GM21381 (cell line): ENCODE measurements around the gene TCL1A.
"Not testable (repeated sequence)": the region's sequence is repeated elsewhere in the genome, so short reads cannot be mapped to it uniquely, and the experiment has no call there.

Experiments used
- ATAC-seq: cut with Tn5 transposase; IDR thresholded peaks from one replicate; pipeline ENCODE4 v1.9.1; 2021; ENCODE audit warnings: mild to moderate bottlenecking, moderate library complexity; ENCODE audit not compliant: unreplicated experiment

Gene TCL1A, protein sequence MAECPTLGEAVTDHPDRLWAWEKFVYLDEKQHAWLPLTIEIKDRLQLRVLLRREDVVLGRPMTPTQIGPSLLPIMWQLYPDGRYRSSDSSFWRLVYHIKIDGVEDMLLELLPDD

DNA sequence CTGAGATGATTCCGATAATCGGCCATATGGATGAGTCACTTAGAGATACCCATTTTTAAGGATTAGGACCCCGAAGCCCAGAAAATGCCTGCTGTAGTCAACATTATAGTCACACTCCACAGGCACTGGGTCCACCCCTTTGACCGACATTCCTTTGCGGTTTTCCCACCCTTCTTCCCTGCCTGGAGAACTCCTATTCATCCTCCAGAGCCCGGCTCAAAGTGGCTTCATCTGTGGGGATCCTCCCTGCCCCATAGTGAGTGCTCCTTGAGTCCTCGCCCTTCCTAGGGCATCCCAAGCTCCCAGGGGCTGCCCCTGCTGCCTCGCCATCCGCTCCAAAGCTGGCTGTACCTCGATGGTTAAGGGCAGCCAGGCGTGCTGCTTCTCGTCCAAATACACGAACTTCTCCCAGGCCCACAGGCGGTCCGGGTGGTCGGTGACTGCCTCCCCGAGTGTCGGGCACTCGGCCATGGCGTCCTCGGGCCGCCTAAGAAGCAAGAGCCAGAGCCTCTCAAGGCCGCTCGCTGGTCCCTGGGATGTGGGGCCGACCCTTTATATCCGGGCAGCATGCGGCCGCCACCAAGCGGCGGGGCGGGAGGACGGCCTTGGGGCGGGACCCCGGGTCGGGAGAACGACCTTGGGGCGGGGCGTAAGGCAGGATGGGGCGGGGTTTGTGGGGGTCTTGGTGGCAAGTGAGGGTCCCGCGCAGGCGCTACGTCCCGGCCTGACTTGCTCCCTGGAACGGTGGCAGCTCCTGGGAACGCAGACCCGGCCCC lies at the start of gene TCL1A:
Gene TCL1A (minus strand): TSS at position 530 of the 776 bp plus-strand sequence. CDS start 59 bp downstream, at position 471.
- ATAC-seq: peak; percentile 75

DNA sequence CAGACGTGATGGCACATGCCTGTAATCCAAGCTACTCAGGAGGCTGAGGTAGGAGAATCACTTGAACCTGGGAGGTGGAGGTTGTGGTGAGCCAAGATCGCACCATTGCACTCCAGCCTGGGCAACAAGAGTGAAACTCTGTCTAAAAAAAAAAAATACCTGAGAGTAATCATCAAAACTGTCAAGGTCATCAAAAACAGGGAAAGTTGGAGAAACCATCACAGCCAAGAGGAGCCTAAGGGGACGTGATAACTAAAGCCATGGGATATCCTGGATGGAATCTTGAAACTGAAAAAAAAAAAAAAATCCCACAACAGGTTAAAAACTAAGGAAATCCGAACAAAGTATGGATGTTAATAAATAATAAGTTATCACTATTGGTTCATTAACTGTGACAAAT lies 49.1 kb upstream of the TCL1A start:
- ATAC-seq: not testable (repeated sequence)

DNA sequence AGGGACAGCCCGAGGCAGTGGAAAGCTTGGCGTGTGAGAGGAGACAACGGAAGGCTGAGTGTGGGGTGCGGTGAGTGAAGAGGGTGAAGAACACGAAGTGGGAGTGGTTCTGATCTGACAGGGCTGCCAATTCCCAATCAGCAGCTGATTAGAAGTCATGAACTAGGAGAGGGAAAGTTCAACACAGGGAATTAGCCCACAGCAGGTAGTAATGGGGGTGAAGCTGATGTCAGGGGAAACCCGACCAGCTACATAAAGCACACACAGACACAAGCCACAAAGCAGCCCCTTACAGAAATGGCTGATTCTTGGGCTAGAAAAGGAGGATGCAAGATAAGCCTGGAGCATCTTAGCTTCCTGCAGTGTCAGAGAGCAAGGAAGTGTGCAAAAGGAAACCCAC lies 47.5 kb upstream of the TCL1A start:
- no peak for ATAC-seq

DNA sequence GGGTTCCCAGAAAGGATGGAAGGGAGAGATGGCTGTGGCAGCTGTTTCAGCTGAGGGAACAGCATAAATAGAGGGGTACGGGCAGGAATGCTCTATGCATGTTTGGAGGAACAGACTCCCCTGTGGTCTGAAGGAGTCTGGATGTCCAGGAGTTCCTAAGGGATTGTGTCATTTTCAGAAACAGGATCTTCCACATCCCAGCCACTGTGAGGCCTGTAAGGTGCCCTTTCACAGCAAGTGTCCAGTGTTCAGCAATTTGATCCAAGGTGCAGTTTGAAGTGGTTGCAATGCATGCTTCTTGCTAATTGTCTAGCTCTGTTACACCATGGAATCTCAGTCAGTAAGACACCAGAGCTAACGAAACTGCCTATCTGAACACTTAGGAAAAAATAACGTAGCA lies 46.7 kb upstream of the TCL1A start:
- ATAC-seq: no peak

DNA sequence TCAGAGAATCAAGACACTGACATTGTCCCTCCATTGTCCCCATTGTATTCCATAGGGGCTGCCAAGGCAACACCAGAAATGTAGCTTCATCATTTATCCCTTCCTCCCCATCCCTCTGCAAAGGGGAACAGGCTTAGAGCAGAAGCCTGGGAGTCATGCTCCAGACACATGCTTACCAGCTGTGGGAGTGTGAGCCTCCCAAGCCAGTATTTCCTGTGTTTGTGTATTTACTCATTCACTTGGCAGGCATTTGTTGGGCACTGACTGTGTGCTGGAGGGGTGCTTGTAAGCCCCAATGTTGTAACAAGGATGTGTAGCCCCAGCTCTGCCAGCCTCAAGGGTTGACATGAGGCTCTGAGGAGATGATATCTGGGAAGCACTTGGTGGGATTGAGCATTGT lies 46.0 kb upstream of the TCL1A start:
- ATAC-seq: no peak

DNA sequence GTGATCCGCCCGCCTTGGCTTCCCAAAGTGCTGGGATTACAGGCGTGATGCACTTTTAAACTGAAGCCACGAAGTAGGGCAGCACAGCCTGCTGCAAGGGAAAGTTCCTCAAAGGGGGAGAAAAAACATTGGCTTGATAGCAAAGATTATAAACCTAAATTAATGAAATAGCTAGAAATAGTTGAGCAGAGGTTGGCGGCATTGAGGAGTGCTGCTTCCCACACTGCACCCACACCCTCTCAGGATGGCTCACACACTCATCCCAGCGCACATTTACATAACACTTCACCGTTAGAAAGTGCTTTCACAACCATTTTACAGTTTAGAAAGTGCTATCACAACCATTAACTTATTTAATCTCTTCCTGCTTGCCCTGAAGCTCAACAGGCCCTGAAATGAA lies 44.4 kb upstream of the TCL1A start:
- no peak for ATAC-seq

DNA sequence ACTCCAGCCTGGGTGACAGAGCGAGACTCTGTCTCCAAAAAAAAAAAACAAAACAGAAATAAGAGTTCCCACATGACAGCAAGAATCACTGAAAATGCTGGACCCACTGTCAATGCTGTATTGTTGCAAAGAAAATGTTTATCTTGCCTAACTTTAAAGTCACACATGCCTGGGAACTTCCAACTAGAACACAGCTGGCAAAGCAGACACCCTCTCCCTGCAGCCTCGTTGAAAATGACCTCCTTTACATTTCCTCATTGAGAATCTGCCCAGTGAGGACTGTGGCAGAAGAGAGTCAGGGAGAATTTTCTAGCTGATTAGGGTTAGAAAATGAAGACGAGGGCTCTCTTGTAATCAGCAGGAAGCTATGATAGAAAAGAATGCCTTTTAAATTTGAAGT lies 42.8 kb upstream of the TCL1A start:
- no peak for ATAC-seq

DNA sequence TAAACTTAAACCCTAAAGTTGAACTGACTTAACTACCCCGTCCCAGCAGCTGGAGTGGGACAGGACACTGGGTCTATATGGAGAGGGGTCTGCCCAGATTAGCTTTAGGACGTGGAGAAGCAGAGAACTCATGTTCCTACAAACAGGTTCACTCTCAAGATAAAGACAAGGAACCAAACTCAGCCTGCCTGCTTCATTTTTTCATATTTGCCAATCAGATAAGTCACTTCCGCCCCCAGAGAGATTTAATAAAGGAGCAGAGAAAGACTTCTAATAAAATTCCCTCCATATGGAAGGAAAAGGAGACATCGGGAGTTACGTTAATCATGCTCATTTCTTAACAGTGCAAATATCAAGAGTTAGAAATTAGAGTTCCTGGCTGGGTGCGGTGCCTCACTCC lies 42.2 kb upstream of the TCL1A start:
- no peak for ATAC-seq

DNA sequence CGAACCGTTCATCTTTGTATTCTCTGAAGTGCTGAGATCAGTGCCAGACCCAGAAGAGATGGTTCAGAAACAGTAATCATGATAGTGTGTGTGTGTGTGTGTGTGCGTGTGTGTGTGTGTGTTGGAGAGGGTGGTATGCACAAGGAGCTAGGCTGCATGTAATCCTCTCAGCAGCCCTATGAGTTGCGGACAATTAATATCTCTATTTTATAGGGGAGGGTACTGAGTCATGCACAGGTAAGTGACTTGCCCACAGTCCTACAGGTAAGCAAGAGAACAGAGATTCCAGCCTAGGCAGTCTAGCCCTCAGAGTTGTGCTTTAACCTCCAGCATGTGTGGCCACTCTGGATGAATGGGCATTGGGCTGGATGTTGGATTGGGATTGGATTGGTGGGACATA lies 27.9 kb upstream of the TCL1A start:
- no peak for ATAC-seq

DNA sequence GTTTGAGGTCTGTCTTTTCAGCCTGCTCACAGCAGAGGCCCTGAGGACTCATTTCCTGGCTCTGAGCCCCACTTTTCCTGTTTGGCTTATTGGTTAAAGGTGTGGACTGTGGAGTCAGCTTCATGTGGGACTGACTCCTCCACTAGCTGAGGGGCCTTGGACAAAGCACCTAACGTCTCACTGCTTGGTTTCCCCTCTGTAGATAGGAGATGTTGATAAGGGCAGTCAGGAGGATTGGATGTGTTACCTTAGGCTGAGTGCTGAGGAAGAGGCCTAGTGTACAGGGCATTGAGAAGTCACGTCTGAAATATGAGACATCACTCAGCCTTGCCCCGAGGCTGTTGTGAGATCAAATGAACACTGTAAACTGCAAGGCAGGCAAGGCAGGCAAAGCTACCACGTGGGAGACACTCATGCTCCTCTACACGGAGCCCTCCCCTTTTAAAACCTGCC lies 27.1 kb upstream of the TCL1A start:
- no peak for ATAC-seq

DNA sequence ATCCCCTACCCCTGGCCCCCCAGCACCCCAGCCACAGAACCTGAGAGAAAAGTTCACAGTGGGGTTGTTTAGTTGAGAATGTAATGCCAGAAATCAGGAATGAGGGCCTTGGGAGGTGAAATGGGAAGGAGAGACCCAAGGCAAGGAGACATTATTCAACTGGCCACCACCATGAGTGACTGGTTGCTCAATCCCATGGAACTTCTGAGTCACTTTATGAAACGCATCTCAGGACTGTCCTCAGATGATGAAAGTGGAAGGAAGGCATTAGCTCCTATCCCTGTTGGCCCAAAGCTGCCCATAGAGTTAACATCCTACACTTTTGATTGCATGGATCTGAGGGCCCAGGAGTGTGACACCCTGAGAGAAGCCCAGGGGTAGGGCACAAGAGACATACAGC lies 25.4 kb upstream of the TCL1A start:
- ATAC-seq: no peak

DNA sequence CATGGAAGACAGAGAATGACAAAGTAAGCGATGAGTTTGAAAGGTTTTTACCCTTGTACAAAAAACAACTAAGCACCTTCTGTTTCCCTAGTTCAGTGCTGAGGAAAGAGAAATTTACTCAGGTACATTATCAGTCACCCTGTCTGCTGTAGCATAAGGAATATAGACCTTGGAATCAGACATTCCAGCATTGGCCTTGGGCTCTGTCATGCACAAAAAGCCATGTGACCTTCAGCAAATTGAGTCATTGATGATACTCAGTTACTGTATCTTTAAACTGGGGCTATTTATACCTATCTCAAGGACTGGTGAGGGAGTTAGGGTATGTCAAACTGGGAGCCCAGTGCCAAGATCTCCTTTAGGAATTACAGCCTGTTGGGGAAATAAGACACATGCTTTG lies 19.3 kb upstream of the TCL1A start:
- no peak for ATAC-seq

DNA sequence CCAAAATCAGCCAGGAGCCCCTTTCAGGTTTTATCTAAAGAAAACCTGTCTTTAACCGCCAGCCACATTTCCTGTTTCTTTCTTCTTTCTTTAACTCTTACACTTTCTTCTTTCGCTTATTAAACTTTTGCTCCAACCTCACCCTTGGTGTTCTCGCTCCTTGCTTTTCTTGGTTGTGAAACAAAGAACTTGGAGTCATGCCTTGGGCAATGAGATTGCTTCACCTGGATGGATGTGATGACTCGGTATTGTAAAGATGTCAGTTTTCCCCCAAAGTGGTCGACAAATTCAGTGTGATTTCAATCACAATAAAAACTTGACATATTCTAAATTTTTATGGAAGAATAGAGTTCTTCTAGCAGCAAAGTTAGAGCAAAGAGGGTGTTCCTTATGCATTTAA lies 16.2 kb upstream of the TCL1A start:
- ATAC-seq: no peak

DNA sequence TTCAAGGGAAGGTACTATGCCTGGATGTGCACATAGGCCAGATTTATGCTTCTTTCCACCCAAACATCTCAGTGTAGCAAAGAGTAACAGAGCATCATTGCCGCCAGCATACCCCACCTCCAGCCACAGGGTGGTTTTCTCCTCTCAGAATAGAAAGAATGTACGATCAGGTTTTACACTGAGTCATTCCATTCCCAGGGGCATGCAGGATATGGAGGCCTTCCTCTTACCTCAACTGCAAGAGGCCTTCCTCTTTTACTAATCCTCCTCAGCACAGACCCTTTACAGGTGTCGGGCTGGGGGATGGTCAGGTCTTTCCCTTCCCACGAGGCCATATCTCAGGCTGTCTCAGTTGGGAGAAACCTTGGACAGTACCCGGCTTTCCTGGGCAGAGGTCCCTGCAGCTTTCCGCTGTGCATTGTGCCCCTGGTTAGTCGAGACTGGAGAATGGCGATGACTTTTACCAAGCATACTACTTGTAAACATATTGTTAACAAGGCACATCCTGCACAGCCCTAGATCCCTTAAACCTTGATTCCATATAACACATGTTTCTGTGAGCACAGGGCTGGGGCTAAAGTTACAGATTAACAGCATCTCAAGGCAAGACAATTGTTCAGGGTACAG lies 15.6 kb upstream of the TCL1A start:
- peak; percentile 47 for ATAC-seq

DNA sequence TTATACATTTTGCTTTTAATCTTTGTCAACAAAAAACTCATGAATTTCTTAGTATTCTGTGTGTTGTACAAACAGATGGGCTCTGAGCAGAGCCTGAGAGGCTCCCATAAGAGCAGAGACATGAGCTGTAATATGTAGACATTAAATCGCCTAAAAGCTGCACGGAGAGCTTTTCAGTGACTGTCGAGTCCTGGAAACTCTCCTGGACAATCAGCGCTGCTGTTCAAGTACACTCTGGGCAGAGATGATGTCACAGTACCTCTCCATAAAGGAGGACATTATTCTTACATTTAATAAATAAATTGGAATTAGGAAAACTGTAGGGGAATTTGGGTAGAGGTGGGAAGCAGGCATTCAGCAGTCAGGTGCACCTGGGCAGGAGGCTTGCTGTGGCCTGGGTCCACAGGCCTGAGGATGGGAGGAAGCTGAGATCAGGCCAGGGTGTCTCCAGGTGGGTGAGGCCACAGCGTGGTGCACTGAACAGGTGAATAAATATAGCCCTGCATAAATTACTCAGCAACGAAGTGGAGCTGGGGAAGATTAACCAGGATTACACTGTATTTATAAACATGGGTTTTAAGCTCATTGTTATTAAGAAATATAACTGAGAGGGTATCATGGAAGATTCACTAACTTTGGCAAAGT lies 13.3 kb upstream of the TCL1A start:
- no peak for ATAC-seq

DNA sequence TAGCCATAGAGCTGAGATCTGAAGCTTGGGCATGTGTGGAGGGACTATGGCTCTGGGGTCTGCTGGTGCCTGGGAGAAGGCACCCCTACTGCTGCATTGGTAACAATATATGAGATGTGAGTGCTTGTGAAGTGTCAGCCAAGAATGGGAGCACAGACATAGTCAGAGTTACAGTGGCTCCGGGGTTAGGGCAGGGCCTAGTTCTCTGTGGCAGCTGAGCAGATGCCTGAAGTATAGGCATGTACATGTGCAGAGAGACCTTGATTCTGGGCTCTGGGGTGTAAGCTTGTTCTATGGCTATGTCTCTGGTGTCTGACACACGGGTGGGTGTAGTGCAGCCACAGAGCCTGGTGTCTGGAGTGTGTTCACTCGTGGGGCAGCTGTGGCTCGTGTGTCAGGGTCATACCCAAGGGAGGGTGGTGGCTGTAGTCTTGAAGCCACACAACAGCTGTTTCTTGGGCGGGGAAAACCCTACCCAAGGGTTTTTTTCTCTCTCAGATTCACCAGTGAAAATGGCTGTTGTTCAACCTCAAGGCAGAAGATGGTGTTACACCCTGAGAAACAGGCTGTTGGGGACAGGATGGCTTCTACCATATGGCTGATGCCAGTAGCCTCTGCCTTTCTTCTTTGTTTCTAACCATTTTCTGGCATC lies 11.9 kb upstream of the TCL1A start:
- ATAC-seq: peak; percentile 72

DNA sequence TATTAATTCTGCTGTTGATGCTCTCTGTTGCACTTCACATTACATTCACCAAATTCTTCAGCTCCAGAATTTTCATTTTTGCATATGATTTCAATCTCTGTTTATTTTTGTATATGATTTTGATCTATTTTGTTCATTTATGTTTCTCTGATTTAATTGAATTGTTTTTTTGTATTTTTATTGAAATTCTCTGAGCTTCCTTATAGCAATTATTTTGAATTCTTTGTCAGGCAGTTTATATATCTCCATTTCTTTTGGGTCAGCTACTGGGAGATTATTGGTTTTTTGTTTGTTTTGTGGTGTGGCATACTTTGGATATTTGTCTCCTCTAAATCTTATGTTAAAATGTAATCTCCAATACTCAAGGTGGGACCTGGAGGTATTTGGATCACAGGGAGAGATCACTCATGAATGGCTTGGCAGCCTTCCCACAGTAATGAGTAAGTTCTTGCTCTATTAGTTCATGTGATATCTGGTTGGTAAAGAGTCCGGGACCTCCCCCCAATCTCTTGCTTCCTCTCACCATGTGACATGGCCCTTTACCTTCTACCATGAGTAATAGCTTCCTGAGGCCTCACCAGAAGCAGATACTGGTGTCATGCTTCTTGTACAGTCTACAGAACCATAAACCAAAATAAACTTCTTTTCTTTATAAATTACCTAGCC lies 8.7 kb upstream of the TCL1A start:
- ATAC-seq: no peak

DNA sequence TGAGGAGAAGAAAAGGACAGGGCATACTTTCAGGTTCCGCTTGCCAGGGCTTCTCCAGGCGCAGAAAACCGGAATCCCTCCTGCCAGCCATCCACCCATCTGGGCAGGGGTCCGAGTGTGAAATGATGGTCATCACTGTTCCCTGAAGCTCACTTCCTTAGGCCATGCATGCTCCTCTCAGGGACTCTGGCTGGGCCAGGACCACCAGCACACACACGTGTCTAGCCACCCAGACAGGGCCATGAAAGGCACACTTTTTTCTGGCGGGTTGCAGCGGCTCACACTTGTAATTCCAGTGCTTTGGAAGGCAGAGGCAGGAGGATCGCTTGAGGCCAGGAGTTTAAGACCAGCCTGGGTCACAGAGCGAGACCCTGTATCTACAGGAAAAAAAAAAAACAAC lies 1.5 kb downstream of the TCL1A start:
- ATAC-seq: no peak

DNA sequence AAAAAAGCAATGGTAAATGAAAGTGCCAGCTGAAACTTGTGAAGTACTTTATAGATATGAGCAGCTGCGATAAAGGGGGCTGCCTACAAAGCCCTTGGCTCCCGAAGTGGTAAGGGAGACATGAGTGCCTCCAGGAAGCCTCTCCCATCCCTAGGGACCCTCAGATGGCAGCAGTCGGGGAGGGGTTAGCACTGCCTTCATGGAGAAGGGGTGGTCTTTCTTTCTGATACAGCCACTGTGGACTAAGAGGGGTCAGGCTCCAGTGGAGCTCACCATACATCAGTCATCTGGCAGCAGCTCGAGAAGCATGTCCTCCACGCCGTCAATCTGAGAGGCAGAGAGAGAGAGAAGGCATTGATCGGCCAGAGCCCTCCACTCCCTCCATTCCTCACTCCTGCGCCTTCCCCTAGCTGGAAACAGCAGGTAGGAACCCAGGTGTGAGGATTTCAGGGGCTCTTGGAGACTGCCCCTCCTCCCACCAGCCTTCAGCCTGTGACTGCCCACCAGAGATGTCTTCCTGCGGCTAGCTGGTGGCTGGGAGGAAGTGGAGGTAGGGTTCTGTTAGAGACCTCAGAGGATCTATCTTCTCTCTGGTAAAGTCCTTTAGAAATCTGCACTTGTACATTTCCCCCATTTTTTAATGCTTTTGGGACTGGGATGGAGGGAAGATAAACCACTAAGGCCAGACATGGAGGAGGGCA lies 2.3 kb downstream of the TCL1A start:
- ATAC-seq: no peak

DNA sequence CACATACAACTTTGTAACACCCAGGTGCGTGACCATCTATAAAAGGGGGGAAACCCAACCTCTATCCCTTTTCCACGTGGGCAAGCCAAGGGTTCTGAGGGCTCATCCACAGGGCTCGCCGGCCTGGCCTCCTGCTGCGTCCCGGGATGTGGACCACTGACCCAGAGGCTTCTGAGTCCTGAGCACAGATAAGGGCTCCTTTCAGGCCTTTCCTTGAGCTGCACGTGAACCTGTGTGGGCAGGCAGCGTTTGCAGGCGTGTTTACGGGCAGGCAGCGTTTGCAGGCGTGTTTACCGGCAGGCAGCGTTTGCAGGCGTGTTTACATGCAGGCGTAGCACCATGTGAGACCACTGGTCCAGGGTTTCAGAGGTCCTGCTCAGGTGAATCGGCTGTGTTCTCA lies 3.8 kb downstream of the TCL1A start:
- ATAC-seq: no peak
